HG03135 (cell line): ENCODE results near the gene SCFD1.
"Not testable (repeated sequence)": the region's sequence is repeated elsewhere in the genome, so short reads cannot be mapped to it uniquely, and the experiment has no call there.

Experiments
- ATAC-seq: cut with Tn5 transposase; IDR thresholded peaks from one replicate; pipeline ENCODE4 v1.9.1; 2021; ENCODE audit warnings: mild to moderate bottlenecking, moderate library complexity; ENCODE audit not compliant: unreplicated experiment

The SCFD1 gene, protein sequence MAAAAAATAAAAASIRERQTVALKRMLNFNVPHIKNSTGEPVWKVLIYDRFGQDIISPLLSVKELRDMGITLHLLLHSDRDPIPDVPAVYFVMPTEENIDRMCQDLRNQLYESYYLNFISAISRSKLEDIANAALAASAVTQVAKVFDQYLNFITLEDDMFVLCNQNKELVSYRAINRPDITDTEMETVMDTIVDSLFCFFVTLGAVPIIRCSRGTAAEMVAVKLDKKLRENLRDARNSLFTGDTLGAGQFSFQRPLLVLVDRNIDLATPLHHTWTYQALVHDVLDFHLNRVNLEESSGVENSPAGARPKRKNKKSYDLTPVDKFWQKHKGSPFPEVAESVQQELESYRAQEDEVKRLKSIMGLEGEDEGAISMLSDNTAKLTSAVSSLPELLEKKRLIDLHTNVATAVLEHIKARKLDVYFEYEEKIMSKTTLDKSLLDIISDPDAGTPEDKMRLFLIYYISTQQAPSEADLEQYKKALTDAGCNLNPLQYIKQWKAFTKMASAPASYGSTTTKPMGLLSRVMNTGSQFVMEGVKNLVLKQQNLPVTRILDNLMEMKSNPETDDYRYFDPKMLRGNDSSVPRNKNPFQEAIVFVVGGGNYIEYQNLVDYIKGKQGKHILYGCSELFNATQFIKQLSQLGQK

GRCh38 chr14:30621940-30622830 is at the start of gene SCFD1:
SCFD1 (plus strand) TSS chr14:30622319; CDS start chr14:30622339, 20 bp downstream.
- ATAC-seq, result peak; percentile 92

DNA sequence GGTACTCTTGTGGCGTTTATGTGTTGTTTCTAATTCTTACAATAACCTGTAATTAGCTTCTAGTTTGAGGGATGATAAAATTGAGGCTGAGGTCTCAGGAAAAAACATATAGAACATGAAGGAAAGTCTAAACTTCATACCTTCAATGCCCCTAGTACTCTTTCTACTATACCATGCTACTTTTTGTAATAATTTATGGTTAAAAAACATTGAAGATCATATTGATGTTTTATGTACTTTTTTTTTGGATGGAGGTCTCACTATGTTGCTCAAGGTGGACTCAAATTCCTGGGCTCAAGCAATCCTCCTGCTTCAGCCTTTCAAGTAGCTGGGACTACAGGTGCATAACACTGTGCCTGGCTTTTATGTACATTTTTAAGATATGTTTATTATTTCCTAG is 49.3 kb upstream of the SCFD1 start:
- ATAC-seq, result no peak

GRCh38 chr14:30573226-30573814 is 48.8 kb upstream of the SCFD1 start:
- ATAC-seq, result no peak

DNA sequence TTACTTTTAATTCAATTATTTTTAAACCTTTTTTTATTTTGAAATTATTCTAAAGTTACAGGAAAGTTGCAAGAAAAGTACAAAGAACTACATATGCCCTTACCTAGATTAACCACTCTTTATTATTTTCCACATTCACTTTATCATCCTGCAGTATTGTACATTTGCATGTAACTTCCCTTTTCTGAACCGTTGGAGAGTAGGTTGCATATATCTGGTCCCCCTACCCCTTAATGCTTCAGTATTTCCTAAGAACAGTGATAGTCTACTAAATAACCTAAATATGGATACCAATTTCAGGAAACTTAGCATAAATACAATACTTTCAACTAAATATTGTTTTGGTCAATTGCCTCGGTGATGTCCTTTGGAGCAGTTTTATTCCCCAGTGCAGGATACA is 48.2 kb upstream of the SCFD1 start:
- ATAC-seq, result no peak

GRCh38 chr14:30574777-30575176 is 47.3 kb upstream of the SCFD1 start:
- ATAC-seq, result not testable (repeated sequence)

- not testable (repeated sequence) for ATAC-seq
Observed at GRCh38 chr14:30576333-30576732, 45.8 kb upstream of the SCFD1 start.

GRCh38 chr14:30580616-30581282 is 41.4 kb upstream of the SCFD1 start:
- no peak for ATAC-seq

- no peak for ATAC-seq
Observed at GRCh38 chr14:30581283-30581625, 40.9 kb upstream of the SCFD1 start.

DNA sequence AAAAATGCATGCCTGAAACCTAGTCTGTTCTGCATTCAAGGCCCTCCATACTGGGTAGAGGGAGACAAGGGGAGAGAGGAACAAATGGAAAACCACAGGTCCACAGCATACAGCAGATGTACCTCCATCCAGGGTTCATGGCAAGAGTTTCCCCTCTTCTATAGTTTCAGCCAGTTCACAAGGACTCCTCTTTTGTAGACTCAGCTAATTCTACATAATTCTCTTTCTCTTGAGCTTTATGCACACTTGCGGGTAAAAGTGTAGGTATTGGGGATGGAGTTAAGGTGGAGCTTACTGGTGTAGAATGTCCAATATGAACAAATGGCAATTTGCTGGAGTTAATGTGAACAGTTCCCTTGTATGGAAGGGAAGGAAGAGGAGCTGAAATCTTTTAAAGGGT is 39.7 kb upstream of the SCFD1 start:
- ATAC-seq, result no peak

- no peak for ATAC-seq
Observed at GRCh38 chr14:30584058-30584630, 38.0 kb upstream of the SCFD1 start.

DNA sequence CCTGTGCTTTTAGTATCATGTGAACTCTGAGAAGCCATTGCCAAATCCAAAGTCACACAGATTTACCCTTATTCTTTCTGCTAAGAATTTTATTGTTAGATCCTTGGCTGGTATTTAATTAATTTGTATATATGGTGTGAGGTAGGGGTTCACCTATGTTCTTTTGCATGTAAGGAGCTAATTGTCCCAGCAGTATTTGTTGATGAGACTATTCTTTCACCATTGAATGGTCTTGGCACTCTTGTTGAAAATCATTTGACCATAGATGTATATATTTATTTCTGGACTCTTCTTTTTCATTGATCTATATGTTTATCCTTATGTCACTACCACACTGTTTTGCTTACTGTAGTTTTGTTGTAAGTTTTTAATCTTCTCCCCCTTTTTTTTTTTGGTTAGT is 36.9 kb upstream of the SCFD1 start:
- ATAC-seq, result no peak

- no peak for ATAC-seq
Observed at GRCh38 chr14:30587141-30587540, 35.0 kb upstream of the SCFD1 start.

- ATAC-seq, result no peak
Observed at GRCh38 chr14:30588873-30589272, 33.2 kb upstream of the SCFD1 start.

GRCh38 chr14:30596935-30597334 is 25.2 kb upstream of the SCFD1 start:
- ATAC-seq, result no peak

DNA sequence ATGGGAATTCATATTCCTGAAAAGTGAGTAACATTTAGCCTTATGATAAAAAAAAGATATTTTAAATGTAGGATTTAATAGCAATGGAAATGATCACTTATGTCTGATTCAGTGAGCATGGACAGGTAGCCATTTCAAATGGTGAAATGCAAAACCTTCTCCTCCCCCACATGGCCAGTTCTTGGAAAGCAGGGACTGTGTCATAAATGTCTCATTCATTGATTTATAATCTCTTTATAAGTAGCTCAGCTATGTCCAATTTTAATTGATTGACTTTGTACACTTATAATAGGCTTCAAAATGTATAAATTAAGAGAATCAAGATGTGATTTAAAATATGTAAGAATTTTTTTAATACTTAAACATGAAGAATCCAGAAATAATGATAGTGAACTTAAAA is 24.6 kb upstream of the SCFD1 start:
- no peak for ATAC-seq

DNA sequence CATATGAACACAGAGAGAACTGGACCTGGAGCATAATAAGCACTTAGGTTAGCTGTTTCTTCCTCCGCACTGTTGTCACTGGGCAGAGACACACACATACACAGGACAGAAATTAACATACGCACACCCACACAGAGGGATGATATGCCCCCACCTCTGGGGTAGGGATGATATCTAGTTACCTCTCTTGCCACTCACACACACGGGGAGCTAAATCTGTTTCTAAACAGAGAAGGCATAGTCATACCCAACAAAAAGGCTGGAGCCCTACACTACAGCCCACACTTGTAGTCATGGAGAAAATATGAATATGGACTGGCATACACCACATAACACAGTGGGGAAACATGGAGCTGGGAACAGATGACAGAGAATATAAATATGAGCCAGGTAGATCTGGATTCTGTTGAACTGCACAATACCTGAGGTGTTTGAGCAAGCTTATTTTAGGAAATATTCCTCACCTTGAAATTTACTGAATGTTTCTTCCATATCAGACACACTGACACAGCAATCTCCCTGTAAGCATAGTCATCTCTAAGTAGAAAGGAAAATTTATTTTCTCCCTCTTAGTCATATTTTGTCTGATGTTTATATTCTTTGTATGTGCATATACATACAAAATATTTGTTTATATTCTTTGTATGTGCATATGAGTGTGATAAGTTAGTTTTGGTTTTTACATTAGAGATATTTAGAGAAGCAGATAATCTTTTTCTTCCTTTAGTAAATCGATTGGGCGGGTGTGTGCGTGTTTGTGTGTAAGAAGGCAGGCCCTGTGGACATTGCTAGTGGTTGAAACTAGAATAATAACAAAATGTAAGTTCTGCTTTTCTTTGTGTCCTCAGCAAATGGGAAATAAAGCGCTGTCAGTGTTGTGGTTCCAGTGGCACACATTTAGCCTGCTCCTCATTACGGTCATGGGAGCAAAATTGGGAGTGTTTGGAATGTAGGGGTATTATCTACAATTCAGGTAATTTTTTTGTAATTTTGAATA is 20.9 kb upstream of the SCFD1 start:
- no peak for ATAC-seq

DNA sequence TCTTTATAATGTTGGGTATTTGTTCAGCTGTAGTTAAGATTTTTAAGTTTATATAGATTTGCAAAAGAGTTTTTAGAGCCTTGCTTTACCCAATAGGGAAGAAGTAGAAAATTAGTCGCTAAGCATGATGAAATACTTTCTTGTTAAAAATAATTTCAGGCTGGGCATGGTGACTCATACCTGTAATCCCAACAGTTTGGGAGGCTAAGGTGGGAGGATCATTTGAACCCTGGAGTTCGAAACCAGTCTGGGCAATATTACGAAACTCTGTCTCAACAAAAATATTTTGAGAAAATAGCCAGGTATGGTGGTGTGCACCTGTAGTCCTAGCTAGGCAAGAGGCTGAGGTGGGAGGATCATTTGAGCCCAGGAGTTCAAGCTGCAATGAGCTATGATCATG is 18.7 kb upstream of the SCFD1 start:
- ATAC-seq, result no peak

- ATAC-seq, result not testable (repeated sequence)
Observed at GRCh38 chr14:30604696-30605095, 17.4 kb upstream of the SCFD1 start.

DNA sequence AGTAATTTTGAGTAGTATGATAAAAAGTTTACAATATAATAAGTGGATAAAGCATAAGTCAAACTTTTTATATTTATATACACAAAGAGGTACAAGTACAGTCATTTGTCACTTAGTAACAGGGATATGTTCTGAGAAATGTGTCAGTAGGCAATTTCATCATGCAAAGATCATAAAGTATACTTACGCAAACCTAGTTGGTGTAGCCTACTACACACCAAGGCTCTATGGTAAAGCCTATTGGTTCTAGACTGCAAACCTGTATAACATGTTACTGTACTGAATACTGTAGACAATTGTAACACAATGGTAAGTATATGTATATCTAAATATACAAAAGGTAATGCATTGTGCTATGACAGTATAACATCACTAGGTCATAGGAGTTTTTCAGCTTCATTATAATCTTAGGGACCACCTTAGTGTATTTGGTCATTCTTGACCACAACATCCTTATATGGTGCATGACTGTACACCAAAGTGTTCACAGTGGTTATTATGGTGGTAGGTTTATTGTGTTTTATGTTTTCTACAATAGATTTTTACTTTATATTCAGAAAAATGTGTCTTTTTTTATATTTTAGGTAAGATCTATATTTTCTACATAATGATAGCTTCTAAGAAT is 14.9 kb upstream of the SCFD1 start:
- no peak for ATAC-seq
